Loucy (cell line): Measurements from ENCODE around the gene ANP32B.

Experiments used
- H2AFZ ChIP-seq: fragments of 200-600 bp; sonication (generic); 2 replicates; pipeline ENCODE4 v1.6.0; 2016; ENCODE audit warnings: antibody characterized with exemption, mild to moderate bottlenecking, low read length, moderate library complexity
- H3F3A ChIP-seq: fragments of 200-600 bp; 2 replicates; pipeline ENCODE4 v1.6.0; 2016; ENCODE audit warnings: antibody characterized with exemption, low read depth, mild to moderate bottlenecking
- H3K27me3 ChIP-seq: fragments of 200-600 bp; sonication (generic); 2 replicates; pipeline ENCODE4 v1.6.1; 2014; ENCODE audit warnings: low read length, mild to moderate bottlenecking; ENCODE audit not compliant: insufficient read depth, poor library complexity, severe bottlenecking
- H3K36me3 ChIP-seq: fragments of 200-600 bp; sonication (generic); 2 replicates; pipeline ENCODE4 v1.6.1; 2016; ENCODE audit warnings: low read length; ENCODE audit not compliant: insufficient read depth
- H3K4me1 ChIP-seq: fragments of 200-600 bp; sonication (generic); 2 replicates; pipeline ENCODE4 v1.5.1; 2014; ENCODE audit warnings: low read length, mild to moderate bottlenecking; ENCODE audit not compliant: insufficient read depth, poor library complexity, severe bottlenecking
- H3K4me2 ChIP-seq: fragments of 200-600 bp; sonication (generic); 2 replicates; pipeline ENCODE4 v1.6.0; 2014; ENCODE audit warnings: antibody characterized with exemption, low read length, low read depth, mild to moderate bottlenecking; ENCODE audit not compliant: poor library complexity, severe bottlenecking
- H3K4me3 ChIP-seq: fragments of 200-600 bp; sonication (generic); 2 replicates; pipeline ENCODE4 v1.5.1; 2014; ENCODE audit warnings: low read length, mild to moderate bottlenecking, mixed read lengths; ENCODE audit not compliant: poor library complexity, severe bottlenecking
- H3K79me2 ChIP-seq: fragments of 200-600 bp; sonication (generic); 2 replicates; pipeline ENCODE4 v1.6.1; 2014; ENCODE audit warnings: low read length; ENCODE audit not compliant: insufficient read depth
- H3K9ac ChIP-seq: fragments of 200-600 bp; sonication (generic); 2 replicates; pipeline ENCODE4 v1.6.0; 2014; ENCODE audit warnings: mild to moderate bottlenecking, low read depth, low read length, moderate library complexity; ENCODE audit not compliant: poor library complexity, severe bottlenecking
- H3K9me2 ChIP-seq: fragments of 200-600 bp; sonication (generic); replicated peaks from 2 replicates; pipeline ENCODE4 v1.6.1; 2016; ENCODE audit warnings: low read depth, low read length, mixed read lengths
- H3K9me3 ChIP-seq: fragments of 200-600 bp; sonication (generic); 2 replicates; pipeline ENCODE4 v1.6.1; 2014; ENCODE audit warnings: mild to moderate bottlenecking, antibody characterized with exemption, low read length, low read depth; ENCODE audit not compliant: insufficient read depth
- H4K20me1 ChIP-seq: fragments of 200-600 bp; sonication (generic); 2 replicates; pipeline ENCODE4 v1.6.0; 2014; ENCODE audit warnings: antibody characterized with exemption, low read length, mild to moderate bottlenecking; ENCODE audit not compliant: insufficient read depth, poor library complexity, severe bottlenecking
- CTCF ChIP-seq: fragments of 200-600 bp; sonication (generic); conservative IDR thresholded peaks from 2 replicates; pipeline ENCODE4 v1.5.1; 2014; ENCODE audit warnings: mild to moderate bottlenecking, antibody characterized with exemption, low read length
- EZH2phosphoT487 ChIP-seq: fragments of 200-600 bp; IDR thresholded peaks from 2 replicates; pipeline ENCODE4 v1.6.1; 2018; ENCODE audit warnings: antibody characterized with exemption, mild to moderate bottlenecking, moderate library complexity, borderline replicate concordance

ANP32B gene

GRCh38 chr9:97981846-97982682, 1.1 kb upstream of the ANP32B start:
- peak overlapping the region; percentile 100 for H3K9ac ChIP-seq
- no peaks in the 10 kb centered on the region for H3K9me3 ChIP-seq
- H3K36me3 ChIP-seq, result no peaks in the 10 kb centered on the region
- peak overlapping the region; percentile 73; the same call in 1 of the 2 replicates for H2AFZ ChIP-seq
- no peaks in the 10 kb centered on the region for H3K9me2 ChIP-seq
- peak overlapping the region; percentile 78 for H3K4me2 ChIP-seq
- H3K4me3 ChIP-seq, result peak overlapping the region; percentile 83
- H3K27me3 ChIP-seq, result peaks cover 5% of the 10 kb centered on the region
- H4K20me1 ChIP-seq, result peaks cover 11% of the 10 kb centered on the region
- H3K79me2 ChIP-seq, result peaks cover 64% of the 10 kb centered on the region
- H3K4me1 ChIP-seq, result peaks cover 50% of the 10 kb centered on the region
- no peaks in the 10 kb centered on the region for H3F3A ChIP-seq
- TF ChIP-seq EZH2phosphoT487 (no peak), CTCF (no peak)

DNA sequence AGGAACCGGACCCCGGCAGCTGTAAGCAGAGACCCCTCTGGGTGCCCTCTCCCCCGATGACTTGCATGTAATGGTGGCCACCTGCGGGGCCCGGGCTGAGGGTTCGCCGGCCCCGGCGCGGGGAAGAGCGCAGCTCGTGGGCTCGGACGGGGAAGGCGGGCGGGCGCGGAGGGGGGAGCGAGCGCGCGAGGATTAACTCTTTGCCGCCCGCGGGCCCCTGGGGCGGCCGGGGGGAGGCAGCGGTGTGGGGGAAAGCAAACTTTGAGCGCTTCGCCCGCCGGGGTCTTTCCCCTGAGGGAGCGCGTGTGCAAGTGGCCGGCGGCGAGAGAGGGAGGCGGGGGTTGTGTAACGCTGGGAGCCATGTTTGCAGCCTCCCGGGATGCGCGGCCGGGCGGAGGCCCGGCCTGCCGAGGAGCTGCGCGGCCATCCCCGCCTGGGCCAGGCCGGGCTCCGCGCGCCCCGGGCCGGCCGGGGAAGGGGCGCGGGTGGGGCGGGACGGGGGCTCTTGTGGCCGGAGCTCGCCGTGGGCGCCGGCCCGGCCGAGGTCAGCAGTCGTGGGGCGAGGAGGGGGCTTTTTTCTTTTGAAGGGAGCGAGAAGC, 547 bp downstream of the ANP32B start:
- H3K79me2 ChIP-seq, result peaks cover 80% of the 10 kb centered on the region
- H3K4me2 ChIP-seq, result peak overlapping the region; percentile 94
- 0 out of 2 replicates have a peak overlapping the region, but pooled peaks have one; percentile 40 for H2AFZ ChIP-seq
- H4K20me1 ChIP-seq, result peaks cover 27% of the 10 kb centered on the region
- H3K9ac ChIP-seq, result peak overlapping the region; percentile 100
- no peaks in the 10 kb centered on the region for H3K9me2 ChIP-seq
- H3F3A ChIP-seq, result no peaks in the 10 kb centered on the region
- no peaks in the 10 kb centered on the region for H3K9me3 ChIP-seq
- no peaks in the 10 kb centered on the region for H3K36me3 ChIP-seq
- TF ChIP-seq CTCF (no peak), EZH2phosphoT487 (no peak)
- peak overlapping the region; percentile 83 for H3K4me3 ChIP-seq
- peaks cover 65% of the 10 kb centered on the region for H3K4me1 ChIP-seq
- H3K27me3 ChIP-seq, result peaks cover 5% of the 10 kb centered on the region

DNA sequence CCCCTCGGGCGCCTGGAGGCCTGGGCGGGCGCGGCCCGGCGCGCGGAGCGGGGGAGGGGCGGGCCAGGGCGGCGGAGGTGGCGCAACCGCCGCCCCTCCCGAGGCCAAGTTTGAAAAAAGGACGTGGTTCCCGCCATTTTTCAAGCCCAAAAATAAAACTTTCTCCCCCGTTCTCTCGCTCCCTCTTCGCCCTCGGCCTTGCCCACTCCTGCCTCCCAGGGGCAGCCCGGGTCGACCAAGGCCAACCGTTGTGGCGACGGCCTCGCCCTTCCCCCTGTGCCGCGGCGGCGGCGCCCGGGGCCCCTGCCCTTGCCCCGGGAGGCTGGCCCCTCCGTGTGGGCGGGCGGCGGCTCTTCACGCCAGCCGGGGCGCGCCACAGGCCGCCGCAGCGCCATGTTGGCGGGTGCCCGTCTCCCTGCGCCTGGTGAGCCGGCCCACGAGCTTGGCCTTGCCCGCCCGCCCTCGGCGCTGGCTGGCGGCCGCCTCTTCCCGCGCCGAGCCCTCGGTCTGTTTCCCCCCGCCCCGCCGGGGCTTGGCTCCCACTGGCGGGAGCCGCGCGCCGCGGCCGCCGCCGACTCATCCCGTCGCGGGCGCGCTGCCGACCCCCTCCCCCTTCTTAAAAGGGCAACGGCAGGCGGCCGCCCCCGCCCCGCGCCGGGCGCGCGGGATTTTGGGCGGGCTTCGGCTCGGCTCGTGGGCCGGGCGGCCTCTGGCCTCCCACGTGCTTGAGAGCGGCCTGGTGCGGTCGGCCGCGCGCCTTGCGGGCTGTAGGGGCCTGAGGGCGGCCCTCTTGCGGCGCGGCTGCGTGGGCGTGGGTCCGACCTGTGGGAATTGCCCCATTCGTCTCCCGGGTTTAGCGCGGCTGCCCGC, 1.3 kb downstream of the ANP32B start:
- peaks cover 5% of the 10 kb centered on the region for H3K27me3 ChIP-seq
- peaks cover 88% of the 10 kb centered on the region for H3K79me2 ChIP-seq

More for the DNA sequence above, 1.3 kb downstream of the ANP32B start:
- Histone ChIP-seq H3K4me3 (peak overlapping the region; percentile 83), H2AFZ (no peak overlapping the region), H3K36me3 (no peaks in the 10 kb centered on the region), H3K9me3 (no peaks in the 10 kb centered on the region), H3K4me2 (peak overlapping the region; percentile 94), H3K4me1 (peaks cover 72% of the 10 kb centered on the region), H3K9me2 (no peaks in the 10 kb centered on the region), H3F3A (no peaks in the 10 kb centered on the region), H4K20me1 (peaks cover 34% of the 10 kb centered on the region), H3K9ac (peak overlapping the region; percentile 100)
- TF ChIP-seq EZH2phosphoT487 (no peak), CTCF (no peak)
